ENCODE measurements around the gene SFT2D1. TPM values are rescaled to one million over a fixed set of nuclear protein-coding genes. Genes with fewer than 3 reads are reported as not detected.
A peak's percentile ranks its signal among the peaks of the same experiment; 100 is the strongest.
"Not testable (repeated sequence)": the region's sequence is repeated elsewhere in the genome, so short reads cannot be mapped to it uniquely, and the experiment has no call there.

SFT2D1 gene
- total and polyA plus RNA-seq, 7 donors, result 11.6 to 54.9 (median 16.4) TPM

DNA sequence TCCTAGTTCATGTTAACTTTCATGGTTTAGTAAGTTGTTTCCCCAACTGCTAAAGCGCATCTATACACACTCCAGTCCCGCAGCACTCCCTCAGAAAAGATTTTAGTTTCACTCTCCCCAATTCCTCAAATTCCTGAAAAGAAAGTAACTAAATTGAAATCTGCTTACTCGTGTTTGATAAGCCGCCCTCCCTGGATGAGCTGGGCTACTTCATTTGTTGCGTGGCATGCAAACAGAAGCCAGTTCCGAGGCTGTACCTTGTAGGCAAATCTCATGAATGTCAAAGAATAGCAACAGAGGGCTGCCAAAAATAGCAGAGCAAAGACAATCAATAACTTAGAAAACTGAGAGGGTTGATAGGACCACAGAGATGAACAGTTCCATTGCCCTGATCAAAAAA, 23.5 kb upstream of the SFT2D1 start:
- WGBS, 3 donors, result 60 to 64% (median 62%) methylated on average over 6 of the region's 6 CpGs
- intact Hi-C loops (cut with DNase I), result no loop called here
- peaks cover 44% of the 10 kb centered on the region for H3K4me1 ChIP-seq
- H3K9me3 ChIP-seq, result no peaks in the 10 kb centered on the region
- TF ChIP-seq, protein P1, sequence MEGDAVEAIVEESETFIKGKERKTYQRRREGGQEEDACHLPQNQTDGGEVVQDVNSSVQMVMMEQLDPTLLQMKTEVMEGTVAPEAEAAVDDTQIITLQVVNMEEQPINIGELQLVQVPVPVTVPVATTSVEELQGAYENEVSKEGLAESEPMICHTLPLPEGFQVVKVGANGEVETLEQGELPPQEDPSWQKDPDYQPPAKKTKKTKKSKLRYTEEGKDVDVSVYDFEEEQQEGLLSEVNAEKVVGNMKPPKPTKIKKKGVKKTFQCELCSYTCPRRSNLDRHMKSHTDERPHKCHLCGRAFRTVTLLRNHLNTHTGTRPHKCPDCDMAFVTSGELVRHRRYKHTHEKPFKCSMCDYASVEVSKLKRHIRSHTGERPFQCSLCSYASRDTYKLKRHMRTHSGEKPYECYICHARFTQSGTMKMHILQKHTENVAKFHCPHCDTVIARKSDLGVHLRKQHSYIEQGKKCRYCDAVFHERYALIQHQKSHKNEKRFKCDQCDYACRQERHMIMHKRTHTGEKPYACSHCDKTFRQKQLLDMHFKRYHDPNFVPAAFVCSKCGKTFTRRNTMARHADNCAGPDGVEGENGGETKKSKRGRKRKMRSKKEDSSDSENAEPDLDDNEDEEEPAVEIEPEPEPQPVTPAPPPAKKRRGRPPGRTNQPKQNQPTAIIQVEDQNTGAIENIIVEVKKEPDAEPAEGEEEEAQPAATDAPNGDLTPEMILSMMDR (IDR thresholded peaks at IDR 0.05), result no peak
- H3K36me3 ChIP-seq (ENCODE audit: insufficient read depth in 1 of 2, low read depth in 1 of 2), result peaks cover 0 to 37% of the 10 kb centered on the region in 2 donors
- DNase-seq (no peak), ATAC-seq (no peak)
- H3K4me3 ChIP-seq, result no peak overlapping the region
- H3K27ac ChIP-seq, result peak overlapping the region; percentile 79
- no peaks in the 10 kb centered on the region for H3K27me3 ChIP-seq (ENCODE audit: insufficient read depth in 3 of 3, low read length in 2 of 3)

GRCh38 chr6:166365221-166365620, 22.9 kb upstream of the SFT2D1 start:
- Histone ChIP-seq H3K27me3 (ENCODE audit: insufficient read depth in 3 of 3, low read length in 2 of 3) (no peaks in the 10 kb centered on the region), H3K9me3 (no peaks in the 10 kb centered on the region), H3K4me3 (no peak overlapping the region), H3K36me3 (ENCODE audit: insufficient read depth in 1 of 2, low read depth in 1 of 2) (peaks cover 0 to 37% of the 10 kb centered on the region in 2 donors), H3K27ac (peak overlapping the region; percentile 79), H3K4me1 (peaks cover 50% of the 10 kb centered on the region)
- 27 to 34% (median 33%) methylated on average over 2 of the region's 2 CpGs for WGBS, 3 donors
- ATAC-seq (peak; percentile 51 to 80 (median 61)), DNase-seq (no peak)
- TF ChIP-seq, protein P1 (IDR thresholded peaks at IDR 0.05), result no peak
- intact Hi-C loops (cut with DNase I), result no loop called here

GRCh38 chr6:166364456-166364855, 22.1 kb upstream of the SFT2D1 start:
- no peak for DNase-seq

DNA sequence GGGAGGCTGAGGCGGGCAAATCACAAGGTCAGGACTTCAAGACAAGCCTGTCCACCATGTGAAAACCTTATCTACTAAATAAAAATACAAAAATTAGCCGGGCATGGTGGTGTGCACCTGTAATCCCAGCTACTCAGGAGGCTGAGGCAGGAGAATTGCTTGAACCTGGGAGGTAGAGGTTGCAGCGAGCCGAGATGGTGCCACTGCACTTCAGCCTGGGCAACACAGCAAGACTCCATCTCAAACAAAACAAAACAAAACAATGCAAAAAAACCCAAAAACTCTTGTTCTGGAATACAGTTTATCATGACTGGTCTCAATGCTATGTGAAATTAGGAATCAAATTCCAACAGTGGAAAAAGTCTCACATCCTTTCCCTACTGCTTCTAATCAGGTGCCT, 20.1 kb upstream of the SFT2D1 start:
- 95 to 98% (median 96%) methylated on average over 4 of the region's 4 CpGs for WGBS, 3 donors
- peaks cover 52% of the 10 kb centered on the region for H3K4me1 ChIP-seq
- intact Hi-C loops (cut with DNase I), result not testable (repeated sequence)

More at GRCh38 chr6:166364456-166364855, 22.1 kb upstream of the SFT2D1 start:
- H3K36me3 ChIP-seq (ENCODE audit: insufficient read depth in 1 of 2, low read depth in 1 of 2), result peaks cover 0 to 37% of the 10 kb centered on the region in 2 donors
- H3K27me3 ChIP-seq (ENCODE audit: insufficient read depth in 3 of 3, low read length in 2 of 3), result no peaks in the 10 kb centered on the region
- peak overlapping the region; percentile 79 for H3K27ac ChIP-seq
- no peaks in the 10 kb centered on the region for H3K9me3 ChIP-seq
- peak; percentile 41 to 86 (median 74) for ATAC-seq
- no peak overlapping the region for H3K4me3 ChIP-seq
- peaks cover 52% of the 10 kb centered on the region for H3K4me1 ChIP-seq
- WGBS, 3 donors, result 21 to 28% (median 26%) methylated on average over 7 of the region's 7 CpGs
- TF ChIP-seq, protein P1 (IDR thresholded peaks at IDR 0.05), result no peak
- intact Hi-C loops (cut with DNase I), result no loop called here

DNA sequence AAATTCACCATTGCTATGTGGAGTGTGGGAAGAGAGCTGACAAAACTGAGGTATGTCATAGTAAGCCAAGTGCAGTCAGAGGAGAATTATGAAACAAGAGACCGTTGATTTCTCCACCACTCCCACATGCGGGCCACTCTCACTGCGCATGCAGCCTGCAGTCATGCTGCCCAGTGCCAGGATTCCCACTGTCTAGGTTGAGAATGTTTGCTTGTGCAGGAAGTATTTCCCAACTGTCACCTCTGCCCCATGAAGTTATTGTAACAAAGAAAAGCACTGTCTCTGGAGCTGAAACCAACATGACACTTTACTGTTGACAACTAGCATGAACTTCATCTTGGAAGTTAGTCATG, 18.7 kb upstream of the SFT2D1 start:
- peaks cover 0 to 14% of the 10 kb centered on the region in 2 donors for H3K36me3 ChIP-seq (ENCODE audit: insufficient read depth in 1 of 2, low read depth in 1 of 2)
- TF ChIP-seq, protein P1 (IDR thresholded peaks at IDR 0.05), result no peak
- ATAC-seq (peak; percentile 87 to 96 (median 93)), DNase-seq (peak; percentile 61 to 79)
- WGBS, 3 donors, result 20 to 41% (median 27%) methylated on average over 3 of the region's 3 CpGs
- H3K9me3 ChIP-seq, result no peaks in the 10 kb centered on the region
- H3K27ac ChIP-seq, result peak overlapping the region; percentile 49
- intact Hi-C loops (cut with DNase I), result no loop called here
- no peaks in the 10 kb centered on the region for H3K27me3 ChIP-seq (ENCODE audit: insufficient read depth in 3 of 3, low read length in 2 of 3)
- H3K4me1 ChIP-seq, result peaks cover 44% of the 10 kb centered on the region
- H3K4me3 ChIP-seq, result no peak overlapping the region

More for the DNA sequence above, 20.1 kb upstream of the SFT2D1 start:
- H3K27ac ChIP-seq; H3K4me3 ChIP-seq; H3K9me3 ChIP-seq; DNase-seq; H3K27me3 ChIP-seq (ENCODE audit: insufficient read depth in 3 of 3, low read length in 2 of 3); ATAC-seq: not testable (repeated sequence)
- peaks cover 0 to 23% of the 10 kb centered on the region in 2 donors for H3K36me3 ChIP-seq (ENCODE audit: insufficient read depth in 1 of 2, low read depth in 1 of 2)
